B cell (primary cell): ENCODE data around the gene CACNB2. TPM values are rescaled to one million over a fixed set of nuclear protein-coding genes. Genes with fewer than 3 reads are reported as not detected.

Source experiments
- ATAC-seq: fragments of 200-7000 bp; cut with Tn5 transposase; one replicate; pipeline ENCODE4 v1.10.0; 2021; ENCODE audit warnings: low read depth, mild to moderate bottlenecking, moderate number of reproducible peaks, moderate library complexity
- CTCF ChIA-PET: fragments of 350-600 bp; sonication (Branson Sonifier 250); formaldehyde crosslinking; loops from one replicate; lab custom pipeline; 2021; ENCODE audit warnings: antibody characterized with exemption, inconsistent platforms; lab: Charles Lee
- POLR2A ChIA-PET: fragments of 350-600 bp; sonication (Branson Sonifier 250); formaldehyde crosslinking; loops from one replicate; lab custom pipeline; 2021; ENCODE audit warnings: antibody characterized with exemption; lab: Charles Lee
- DNase-seq: peaks from one replicate; pipeline ENCODE4 v3.0.0; 2013
- H2AFZ ChIP-seq: 2 replicates; pipeline ENCODE4 v1.6.1; 2012; ENCODE audit warnings: mild to moderate bottlenecking, low read depth, low read length; ENCODE audit not compliant: insufficient read depth, poor library complexity, severe bottlenecking
- H3K27ac ChIP-seq, 2 donors: 1 replicate in 1 of 2; 2 replicates in 1 of 2; pipeline ENCODE4 v1.5.1; 2012 to 2013; ENCODE audit warnings: low read length in 2 of 2, mild to moderate bottlenecking in 2 of 2, moderate library complexity in 1 of 2
- H3K27me3 ChIP-seq, 4 experiments: fragments of 200-600 bp in 1 of 4; sonication (generic) in 1 of 4; replicated peaks in 1 of 4; 1 replicate in 2 of 4; 2 replicates in 2 of 4; pipeline versions ENCODE4 v1.6.1 to v1.7.0; 2013 to 2016; ENCODE audit warnings: low read length in 3 of 4, mild to moderate bottlenecking in 2 of 4, mixed read lengths in 1 of 4, moderate library complexity in 1 of 4; ENCODE audit not compliant: insufficient read depth in 4 of 4, control insufficient read depth in 3 of 4; ENCODE audit errors: control extremely low read depth in 1 of 4
- H3K36me3 ChIP-seq, 2 experiments: replicated peaks in 1 of 2; 1 replicate in 1 of 2; 2 replicates in 1 of 2; pipeline versions ENCODE4 v1.6.1 to v1.7.1; 2013; ENCODE audit warnings: low read length in 1 of 2; ENCODE audit not compliant: insufficient read depth in 2 of 2, control insufficient read depth in 1 of 2; ENCODE audit errors: control extremely low read depth in 1 of 2, extremely low read depth in 1 of 2
- H3K4me1 ChIP-seq, 2 donors: fragments of 200-600 bp in 1 of 2; sonication (generic) in 1 of 2; 1 replicate in 1 of 2; 2 replicates in 1 of 2; pipeline versions ENCODE4 v1.5.1 to v1.6.1; 2013 to 2017; ENCODE audit warnings: low read length in 2 of 2; ENCODE audit not compliant: control insufficient read depth in 2 of 2, insufficient read depth in 2 of 2
- H3K4me2 ChIP-seq: replicated peaks from 2 replicates; pipeline ENCODE3; 2012; ENCODE audit warnings: mild to moderate bottlenecking, low read depth, low read length; ENCODE audit not compliant: poor library complexity, severe bottlenecking
- H3K4me3 ChIP-seq, 5 experiments: fragments of 200-600 bp in 1 of 5; sonication (generic) in 1 of 5; 1 replicate in 3 of 5; 2 replicates in 2 of 5; pipeline versions ENCODE4 v1.5.1 to v1.7.0; 2011 to 2016; ENCODE audit warnings: low read length in 4 of 5, mild to moderate bottlenecking in 4 of 5, low read depth in 2 of 5, control low read depth in 1 of 5, moderate library complexity in 1 of 5; ENCODE audit not compliant: insufficient read depth in 1 of 5; ENCODE audit errors: control extremely low read depth in 1 of 5, extremely low read depth in 1 of 5
- H3K79me2 ChIP-seq: fragments of 200-600 bp; sonication (generic); one replicate; pipeline ENCODE4 v1.6.0; 2016; ENCODE audit warnings: low read length; ENCODE audit not compliant: control insufficient read depth, insufficient read depth
- H3K9ac ChIP-seq: fragments of 200-600 bp; sonication (generic); 2 replicates; pipeline ENCODE4 v1.6.1; 2017; ENCODE audit warnings: mild to moderate bottlenecking, low read length, moderate library complexity
- H3K9me3 ChIP-seq, 3 donors: one replicate each; pipeline versions ENCODE4 v1.6.1 to v1.7.1; 2013; ENCODE audit warnings: low read length in 2 of 3; ENCODE audit not compliant: control insufficient read depth in 2 of 3, insufficient read depth in 1 of 3; ENCODE audit errors: control extremely low read depth in 1 of 3
- H4K20me1 ChIP-seq: 2 replicates; pipeline ENCODE4 v1.6.0; 2012; ENCODE audit warnings: mild to moderate bottlenecking, low read length; ENCODE audit not compliant: insufficient read depth, control insufficient read depth, poor library complexity, severe bottlenecking
- H3K27ac Mint-ChIP-seq: one replicate; pipeline ENCODE4 v1.8.0; 2021; ENCODE audit warnings: mixed read lengths
- H3K27me3 Mint-ChIP-seq: one replicate; pipeline ENCODE4 v1.8.0; 2021; ENCODE audit warnings: mixed read lengths
- H3K4me1 Mint-ChIP-seq: one replicate; pipeline ENCODE4 v1.8.0; 2021; ENCODE audit warnings: mixed read lengths
- H3K4me3 Mint-ChIP-seq: one replicate; pipeline ENCODE4 v1.8.0; 2021; ENCODE audit warnings: mixed read lengths
- H3K9me3 Mint-ChIP-seq: one replicate; pipeline ENCODE4 v1.8.0; 2022; ENCODE audit warnings: mixed read lengths; ENCODE audit not compliant: insufficient read depth
- EZH2 ChIP-seq: IDR thresholded peaks from 2 replicates; pipeline ENCODE4 v1.6.1; 2012; ENCODE audit warnings: borderline replicate concordance, low read depth, mild to moderate bottlenecking, moderate library complexity, low read length; ENCODE audit not compliant: insufficient read depth, poor library complexity, severe bottlenecking
- WGBS: methylation state at CpG from one replicate; pipeline ENCODE4 v1.1.5; 2013; ENCODE audit warnings: missing lambda C conversion rate; ENCODE audit not compliant: insufficient coverage; 5-methylcytosine and 5-hydroxymethylcytosine counted together
- intact Hi-C: fragments of 100-400 bp; cut with micrococcal nuclease; formaldehyde crosslinking; loops from one replicate; pipeline ENCODE4 v1.10.0; 2022
- polyA plus RNA-seq: library from polyadenylated mRNA; depleted of rRNA; stranded (reverse); fragments of >200 nt; gene quantifications from 2 replicates; pipeline ENCODE4 v1.2.3, GENCODE V29; 2012
- total RNA-seq, 2 donors: library from RNA; stranded (reverse); fragments of 120-200 nt in 1 of 2; gene quantifications; 1 replicate in 1 of 2; 2 replicates in 1 of 2; pipeline versions ENCODE4 v1.2.3 to v1.2.4, GENCODE V29; 2013 to 2022
- TF ChIP-seq, protein P1 (sequence below): fragments of 200-600 bp; IDR thresholded peaks from one replicate; pipeline ENCODE4 v1.8.0; 2022; ENCODE audit warnings: antibody characterized with exemption, mild to moderate bottlenecking

Gene CACNB2
- total and polyA plus RNA-seq, 2 donors (not counting 1 experiment from before 2014, with no cell fraction given), result not detected

DNA sequence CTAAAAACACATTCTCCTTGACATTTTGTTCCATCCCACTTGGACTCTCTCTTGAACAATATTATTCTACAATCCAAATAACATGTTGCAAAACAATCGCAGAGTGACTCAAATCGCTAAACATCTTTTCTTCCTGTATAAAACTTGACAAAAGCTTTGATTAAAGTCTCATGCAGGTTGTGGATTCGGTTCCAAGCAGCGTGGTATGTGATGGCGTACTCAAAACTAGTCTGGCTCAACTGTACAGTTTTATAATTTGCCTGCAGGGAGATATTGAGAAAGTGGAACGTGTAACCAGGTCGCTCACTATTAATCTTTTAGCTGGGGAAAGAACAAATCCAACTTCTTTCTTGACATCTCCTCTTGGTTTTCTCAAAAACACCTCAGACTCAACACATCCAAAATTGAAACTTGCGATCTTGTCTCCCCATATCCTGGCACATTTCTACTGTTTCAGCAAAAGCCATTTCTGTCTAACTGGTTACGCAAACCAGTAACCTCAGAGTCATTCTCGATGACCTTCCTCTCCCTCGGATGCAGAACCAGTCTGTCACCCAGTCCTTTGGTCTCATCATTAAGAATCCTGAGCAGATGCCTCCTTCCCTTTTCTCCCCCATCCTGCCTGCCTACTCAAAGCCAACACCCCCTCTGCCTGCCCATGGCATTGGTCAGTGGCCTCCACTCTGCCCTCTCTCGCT is 100.1 kb downstream of the CACNB2 start:
- TF ChIP-seq, protein P1, sequence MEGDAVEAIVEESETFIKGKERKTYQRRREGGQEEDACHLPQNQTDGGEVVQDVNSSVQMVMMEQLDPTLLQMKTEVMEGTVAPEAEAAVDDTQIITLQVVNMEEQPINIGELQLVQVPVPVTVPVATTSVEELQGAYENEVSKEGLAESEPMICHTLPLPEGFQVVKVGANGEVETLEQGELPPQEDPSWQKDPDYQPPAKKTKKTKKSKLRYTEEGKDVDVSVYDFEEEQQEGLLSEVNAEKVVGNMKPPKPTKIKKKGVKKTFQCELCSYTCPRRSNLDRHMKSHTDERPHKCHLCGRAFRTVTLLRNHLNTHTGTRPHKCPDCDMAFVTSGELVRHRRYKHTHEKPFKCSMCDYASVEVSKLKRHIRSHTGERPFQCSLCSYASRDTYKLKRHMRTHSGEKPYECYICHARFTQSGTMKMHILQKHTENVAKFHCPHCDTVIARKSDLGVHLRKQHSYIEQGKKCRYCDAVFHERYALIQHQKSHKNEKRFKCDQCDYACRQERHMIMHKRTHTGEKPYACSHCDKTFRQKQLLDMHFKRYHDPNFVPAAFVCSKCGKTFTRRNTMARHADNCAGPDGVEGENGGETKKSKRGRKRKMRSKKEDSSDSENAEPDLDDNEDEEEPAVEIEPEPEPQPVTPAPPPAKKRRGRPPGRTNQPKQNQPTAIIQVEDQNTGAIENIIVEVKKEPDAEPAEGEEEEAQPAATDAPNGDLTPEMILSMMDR, result no peak
- TF ChIP-seq EZH2, result no peak
- Histone ChIP-seq H3K27me3 (no peaks in the 10 kb centered on the region), H3K9ac (no peak overlapping the region), H3K4me1 (no peaks in the 10 kb centered on the region), H3K4me3 (no peak overlapping the region), H3K9me3 (no peaks in the 10 kb centered on the region), H3K27ac (no peak overlapping the region), H3K4me2 (no peak overlapping the region), H4K20me1 (no peaks in the 10 kb centered on the region), H3K79me2 (no peaks in the 10 kb centered on the region), H3K36me3 (no peaks in the 10 kb centered on the region), H2AFZ (no peak overlapping the region)
- Mint-ChIP-seq H3K27me3 (no peaks in the 10 kb centered on the region), H3K27ac (no peak overlapping the region), H3K9me3 (no peaks in the 10 kb centered on the region), H3K4me1 (no peaks in the 10 kb centered on the region), H3K4me3 (no peak overlapping the region)
- ChIA-PET POLR2A (no interaction called here), CTCF (interaction anchor here (1.0 kb wide), 1 partner anchor 11 kb away, joined by 3 read pairs; no protein-coding TSS in a partner anchor)
- ATAC-seq, result no peak
- WGBS, result 93% methylated on average over 12 of the region's 12 CpGs
- DNase-seq, result no peak
- intact Hi-C loops, result no loop called here

DNA sequence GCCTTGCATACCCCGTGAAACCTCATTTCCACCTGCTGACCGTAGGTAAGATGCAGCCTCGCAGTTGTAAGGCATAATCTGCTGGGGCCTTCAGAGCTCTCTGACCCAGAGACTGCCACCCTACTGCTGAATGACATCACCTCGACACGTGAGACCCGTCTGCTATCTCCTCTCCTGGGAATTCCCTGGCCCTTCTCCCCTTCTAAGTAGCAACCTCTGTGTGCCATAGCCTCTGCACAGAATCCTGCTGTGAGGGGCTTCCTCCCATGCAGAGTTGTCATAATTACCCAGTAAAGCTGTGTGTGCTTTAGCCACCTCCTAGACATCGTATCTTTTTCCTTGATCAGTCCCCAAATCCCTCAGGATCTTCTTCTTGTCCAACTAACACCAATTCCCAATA is 106.7 kb downstream of the CACNB2 start:
- no peaks in the 10 kb centered on the region for H3K27me3 ChIP-seq
- ChIA-PET POLR2A (no interaction called here), CTCF (no interaction called here)
- Mint-ChIP-seq H3K4me3 (no peak overlapping the region), H3K27ac (no peak overlapping the region), H3K9me3 (no peaks in the 10 kb centered on the region), H3K27me3 (peaks cover 6% of the 10 kb centered on the region), H3K4me1 (no peaks in the 10 kb centered on the region)
- TF ChIP-seq, protein P1, result no peak
- TF ChIP-seq EZH2, result no peak
- no peaks in the 10 kb centered on the region for H3K79me2 ChIP-seq
- 91% methylated on average over 4 of the region's 7 CpGs for WGBS
- no peaks in the 10 kb centered on the region for H3K36me3 ChIP-seq
- no peak overlapping the region for H3K27ac ChIP-seq
- intact Hi-C loops, result no loop called here
- H4K20me1 ChIP-seq, result no peaks in the 10 kb centered on the region
- no peak overlapping the region for H3K9ac ChIP-seq
- no peaks in the 10 kb centered on the region for H3K9me3 ChIP-seq
- ATAC-seq (no peak), DNase-seq (no peak)
- no peak overlapping the region for H3K4me3 ChIP-seq
- no peaks in the 10 kb centered on the region for H3K4me1 ChIP-seq
- no peak overlapping the region for H3K4me2 ChIP-seq
- H2AFZ ChIP-seq, result no peak overlapping the region
